ENCODE results near the gene GNAZ.
"Not testable (repeated sequence)": the region's sequence is repeated elsewhere in the genome, so short reads cannot be mapped to it uniquely, and the experiment has no call there.

GNAZ gene

GRCh38 chr22:23044570-23044969, 25.7 kb upstream of the GNAZ start:
- DNase-seq (ENCODE audit: low spot score) = no peak

- DNase-seq (ENCODE audit: low spot score) = no peak
Measured at GRCh38 chr22:23045461-23045860, 24.9 kb upstream of the GNAZ start.

GRCh38 chr22:23047265-23047664, 23.1 kb upstream of the GNAZ start:
- no peak for DNase-seq (ENCODE audit: low spot score)

GRCh38 chr22:23047742-23048141, 22.6 kb upstream of the GNAZ start:
- no peak for DNase-seq (ENCODE audit: low spot score)

GRCh38 chr22:23050546-23050945, 19.8 kb upstream of the GNAZ start:
- DNase-seq (ENCODE audit: low spot score) = not testable (repeated sequence)

GRCh38 chr22:23053051-23053707, 17.1 kb upstream of the GNAZ start:
- DNase-seq (ENCODE audit: low spot score) = no peak

GRCh38 chr22:23053912-23054530, 16.3 kb upstream of the GNAZ start:
- DNase-seq (ENCODE audit: low spot score) = no peak

- DNase-seq (ENCODE audit: low spot score) = no peak
Measured at GRCh38 chr22:23054531-23055257, 15.6 kb upstream of the GNAZ start.

- no peak for DNase-seq (ENCODE audit: low spot score)
Measured at GRCh38 chr22:23055449-23056179, 14.7 kb upstream of the GNAZ start.

GRCh38 chr22:23057331-23057730, 13.0 kb upstream of the GNAZ start:
- no peak for DNase-seq (ENCODE audit: low spot score)

GRCh38 chr22:23058063-23058462, 12.3 kb upstream of the GNAZ start:
- no peak for DNase-seq (ENCODE audit: low spot score)

- no peak for DNase-seq (ENCODE audit: low spot score)
Measured at GRCh38 chr22:23058481-23059283, 11.6 kb upstream of the GNAZ start.

GRCh38 chr22:23059284-23059948, 10.9 kb upstream of the GNAZ start:
- DNase-seq (ENCODE audit: low spot score) = no peak

- DNase-seq (ENCODE audit: low spot score) = no peak
Measured at GRCh38 chr22:23060612-23061400, 9.5 kb upstream of the GNAZ start.

GRCh38 chr22:23061471-23062280, 8.6 kb upstream of the GNAZ start:
- no peak for DNase-seq (ENCODE audit: low spot score)

- DNase-seq (ENCODE audit: low spot score) = no peak
Measured at GRCh38 chr22:23062616-23063538, 7.4 kb upstream of the GNAZ start.

GRCh38 chr22:23063539-23064380, 6.6 kb upstream of the GNAZ start:
- DNase-seq (ENCODE audit: low spot score) = no peak
